Epithelial cell of esophagus (primary cell): Measurements from ENCODE around the gene DDX24.
A peak's percentile ranks its signal among the peaks of the same experiment; 100 is the strongest.
"Not testable (repeated sequence)": the region's sequence is repeated elsewhere in the genome, so short reads cannot be mapped to it uniquely, and the experiment has no call there.

Source experiments
- DNase-seq: peaks from one replicate; pipeline ENCODE4 v3.0.0; 2010; ENCODE audit warnings: low read depth
- H3K4me3 ChIP-seq: 2 replicates; pipeline ENCODE4 v1.5.1; 2011; ENCODE audit warnings: mild to moderate bottlenecking, low read length, control low read depth
- CTCF ChIP-seq: IDR thresholded peaks from 2 replicates; pipeline ENCODE4 v1.5.1; 2011; ENCODE audit warnings: low read depth, mild to moderate bottlenecking, low read length, control low read depth, inconsistent platforms; ENCODE audit not compliant: insufficient read depth; ENCODE audit errors: missing control alignments

The DDX24 gene

DNA sequence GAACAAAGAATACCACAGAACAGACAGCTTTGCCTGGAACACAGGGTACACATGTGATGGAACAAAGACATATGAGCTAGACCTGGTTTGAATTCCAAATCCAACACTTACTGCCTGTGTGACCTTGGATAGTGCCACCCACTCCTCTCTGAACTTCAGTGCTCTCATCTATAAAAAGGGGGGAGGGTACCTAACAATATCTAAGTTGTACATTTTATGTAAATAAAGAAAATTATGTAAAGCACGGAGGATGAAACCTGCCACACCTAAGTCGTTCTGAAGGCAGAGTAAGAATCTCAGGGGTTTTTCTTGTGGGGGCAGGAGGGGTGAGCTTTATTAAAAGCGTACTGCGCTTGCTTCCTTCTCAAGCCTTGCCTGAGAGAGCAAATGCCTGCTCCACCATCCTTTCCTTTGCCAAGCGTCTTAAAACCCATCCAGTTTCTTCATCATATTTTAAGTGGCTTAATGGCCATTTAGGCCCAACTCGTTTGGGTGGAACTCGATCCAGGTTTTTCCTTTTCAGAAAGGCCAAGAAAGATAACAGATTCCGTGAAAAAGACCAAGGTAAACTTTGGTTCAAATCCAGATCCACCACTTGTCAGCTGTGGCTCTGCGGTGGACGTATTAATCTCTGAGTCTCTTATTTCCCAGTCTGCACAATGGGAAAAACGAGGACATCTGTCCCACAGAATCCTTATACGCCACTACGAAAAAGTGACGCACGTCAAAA lies 946 bp downstream of the DDX24 start:
- H3K4me3 ChIP-seq, result peak overlapping the region; percentile 85
- no peak for DNase-seq
- TF ChIP-seq CTCF, result no peak

DNA sequence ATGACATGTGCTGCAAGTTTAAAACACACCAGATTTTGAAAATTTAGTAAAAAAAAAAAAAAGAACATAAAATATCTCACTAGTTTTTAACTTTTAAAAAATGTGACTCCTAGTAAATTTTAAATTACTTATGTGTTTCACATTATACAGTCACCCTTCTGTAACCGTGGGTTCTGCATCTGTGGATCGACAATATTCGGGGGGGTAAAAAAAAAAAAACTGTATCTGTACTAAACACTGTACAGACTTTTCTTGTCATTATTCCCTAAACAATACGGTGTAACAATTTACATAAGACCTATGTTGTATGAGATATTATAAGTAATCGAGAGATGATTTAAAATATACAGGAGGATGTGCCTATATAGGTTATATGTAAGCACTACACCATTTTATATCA lies 3.2 kb downstream of the DDX24 start:
- DNase-seq, result no peak
- TF ChIP-seq CTCF, result no peak
- no peak overlapping the region for H3K4me3 ChIP-seq

GRCh38 chr14:94077111-94077821 lies 3.7 kb downstream of the DDX24 start:
- no peak overlapping the region for H3K4me3 ChIP-seq
- no peak for DNase-seq
- TF ChIP-seq CTCF, result no peak

DNA sequence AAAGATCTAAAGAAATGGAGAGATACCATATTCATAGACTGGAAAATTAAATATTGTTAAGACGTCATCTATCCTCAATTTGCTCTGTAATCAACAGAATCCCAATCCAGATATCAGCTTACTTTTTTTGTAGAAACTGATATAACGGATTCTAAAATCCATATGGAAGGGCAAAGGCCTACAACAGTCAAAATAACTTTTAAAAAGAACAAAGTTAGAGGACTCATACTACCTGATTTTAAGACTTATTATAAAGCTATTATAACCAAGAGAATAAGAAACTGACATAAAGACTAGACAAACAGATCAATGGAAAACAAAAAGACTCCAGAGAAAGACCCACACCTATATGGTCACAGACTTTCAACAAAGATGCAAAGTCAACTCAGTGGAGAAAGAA lies 6.0 kb downstream of the DDX24 start:
- TF ChIP-seq CTCF, result no peak
- DNase-seq, result no peak
- no peak overlapping the region for H3K4me3 ChIP-seq

GRCh38 chr14:94074534-94074933 lies 6.5 kb downstream of the DDX24 start:
- no peak for TF ChIP-seq CTCF
- DNase-seq, result no peak
- H3K4me3 ChIP-seq, result no peak overlapping the region

- not testable (repeated sequence) for H3K4me3 ChIP-seq, DNase-seq
These were observed 8.9 kb downstream of the DDX24 start for GRCh38 chr14:94072076-94072475.

- DNase-seq, result peak; percentile 74
- H3K4me3 ChIP-seq, result no peak overlapping the region
- TF ChIP-seq CTCF, result no peak
These were observed 14.8 kb downstream of the DDX24 start for GRCh38 chr14:94066089-94066676.
